Liver (tissue), 9 donors: ENCODE measurements around the gene MCTP2. TPM values are rescaled to one million over a fixed set of nuclear protein-coding genes. Genes with fewer than 3 reads are reported as not detected.

Experiments
- DNase-seq: peaks from one replicate; pipeline ENCODE4 v3.0.0-alpha.2; 2017; ENCODE audit warnings: low spot score
- H3K27ac ChIP-seq, 2 donors: one replicate each; pipeline ENCODE4 v1.7.0; 2013; ENCODE audit warnings: inconsistent platforms in 2 of 2, low read length in 2 of 2, control low read depth in 1 of 2, low read depth in 1 of 2, mild to moderate bottlenecking in 1 of 2
- H3K27me3 ChIP-seq, 4 donors: one replicate each; pipeline versions ENCODE4 v1.6.1 to v1.7.0; 2013; ENCODE audit warnings: low read length in 3 of 4, inconsistent platforms in 1 of 4, mild to moderate bottlenecking in 1 of 4, moderate library complexity in 1 of 4; ENCODE audit not compliant: control insufficient read depth in 4 of 4, insufficient read depth in 4 of 4
- H3K36me3 ChIP-seq, 4 donors: one replicate each; pipeline versions ENCODE4 v1.6.1 to v1.7.0; 2013; ENCODE audit warnings: low read length in 3 of 4, mild to moderate bottlenecking in 3 of 4, low read depth in 1 of 4, moderate library complexity in 1 of 4; ENCODE audit not compliant: control insufficient read depth in 4 of 4, insufficient read depth in 3 of 4
- H3K4me1 ChIP-seq, 4 donors: one replicate each; pipeline versions ENCODE4 v1.6.1 to v1.7.0; 2013; ENCODE audit warnings: low read length in 3 of 4, mild to moderate bottlenecking in 3 of 4, moderate library complexity in 1 of 4; ENCODE audit not compliant: control insufficient read depth in 4 of 4, insufficient read depth in 4 of 4
- H3K4me3 ChIP-seq, 3 donors: one replicate each; pipeline versions ENCODE4 v1.6.1 to v1.7.0; 2013; ENCODE audit warnings: low read length in 3 of 3, control low read depth in 1 of 3, low read depth in 1 of 3, mild to moderate bottlenecking in 1 of 3
- H3K9ac ChIP-seq, 2 donors: one replicate each; pipeline ENCODE4 v1.7.0; 2013; ENCODE audit warnings: low read length in 2 of 2, mild to moderate bottlenecking in 2 of 2, moderate library complexity in 2 of 2, control low read depth in 1 of 2, low read depth in 1 of 2
- H3K9me3 ChIP-seq, 4 donors: one replicate each; pipeline versions ENCODE4 v1.6.1 to v1.7.0; 2013; ENCODE audit warnings: low read length in 3 of 4; ENCODE audit not compliant: control insufficient read depth in 4 of 4
- ATF3 ChIP-seq: IDR thresholded peaks from 2 replicates; pipeline ENCODE4 v1.6.1; 2016; ENCODE audit warnings: antibody characterized with exemption
- EGR1 ChIP-seq, 2 donors: IDR thresholded peaks; 2 replicates each; pipeline ENCODE4 v1.6.1; 2016 to 2018; ENCODE audit warnings: antibody characterized with exemption in 2 of 2, low read depth in 2 of 2
- FOXA1 ChIP-seq: IDR thresholded peaks from 2 replicates; pipeline ENCODE4 v1.6.1; 2016; ENCODE audit warnings: antibody characterized with exemption
- GABPA ChIP-seq, 2 donors: IDR thresholded peaks in 1 of 2; conservative IDR thresholded peaks in 1 of 2; 2 replicates each; pipeline ENCODE4 v1.6.1; 2016; ENCODE audit warnings: antibody characterized with exemption in 2 of 2, mild to moderate bottlenecking in 1 of 2, moderate library complexity in 1 of 2
- HNF4A ChIP-seq, 2 donors: conservative IDR thresholded peaks; 2 replicates each; pipeline ENCODE4 v1.6.1; 2016; ENCODE audit warnings: antibody characterized with exemption in 2 of 2, mild to moderate bottlenecking in 2 of 2
- HNF4G ChIP-seq: IDR thresholded peaks from 2 replicates; pipeline ENCODE4 v1.6.1; 2016; ENCODE audit warnings: antibody characterized with exemption
- JUND ChIP-seq, 2 donors: IDR thresholded peaks; 2 replicates each; pipeline ENCODE4 v1.6.1; 2016; ENCODE audit warnings: antibody characterized with exemption in 2 of 2
- NR2F2 ChIP-seq: IDR thresholded peaks from 2 replicates; pipeline ENCODE4 v1.6.1; 2016; ENCODE audit warnings: antibody characterized with exemption
- RAD21 ChIP-seq, 2 donors: IDR thresholded peaks; 2 replicates each; pipeline ENCODE4 v1.6.1; 2016; ENCODE audit warnings: antibody characterized with exemption in 2 of 2, mild to moderate bottlenecking in 2 of 2
- REST ChIP-seq: IDR thresholded peaks from 2 replicates; pipeline ENCODE4 v1.6.1; 2016; ENCODE audit warnings: antibody characterized with exemption, mild to moderate bottlenecking
- RXRA ChIP-seq, 2 donors: IDR thresholded peaks; 2 replicates each; pipeline ENCODE4 v1.6.1; 2017 to 2018; ENCODE audit warnings: antibody characterized with exemption in 2 of 2, mild to moderate bottlenecking in 1 of 2
- SP1 ChIP-seq: IDR thresholded peaks from 2 replicates; pipeline ENCODE4 v1.6.1; 2018; ENCODE audit warnings: antibody characterized with exemption, mild to moderate bottlenecking
- TAF1 ChIP-seq: conservative IDR thresholded peaks from 2 replicates; pipeline ENCODE4 v1.6.1; 2016; ENCODE audit warnings: antibody characterized with exemption, mild to moderate bottlenecking
- YY1 ChIP-seq: IDR thresholded peaks from 2 replicates; pipeline ENCODE4 v1.6.1; 2016; ENCODE audit warnings: antibody characterized with exemption, mild to moderate bottlenecking
- whole genome bisulfite sequencing: extraction: QIAGEN DNeasy Blood & Tissue Kit; methylation state at CpG from one replicate; pipeline ENCODE4 v1.1.7; 2013; 5-methylcytosine and 5-hydroxymethylcytosine counted together
- polyA plus RNA-seq, 2 donors: library from polyadenylated mRNA; stranded (reverse) in 1 of 2; unstranded in 1 of 2; fragments of 200-250 nt in 1 of 2; fragments of >200 nt in 1 of 2; fragmentation: Nextera tagmentation in 1 of 2; extraction: Ambion mirVana in 1 of 2; gene quantifications; one replicate each; pipeline versions ENCODE4 v1.2.1 to v1.2.3, GENCODE V29; 2013 to 2015
- total RNA-seq, 2 donors: library from RNA; depleted of rRNA; stranded (reverse); fragments of >200 nt; gene quantifications; one replicate each; pipeline ENCODE4 v1.2.3, GENCODE V29; 2014
- TF ChIP-seq, protein P1 (sequence below): fragments of 150-350 bp; IDR thresholded peaks from 2 replicates; pipeline ENCODE4 v1.5.1; 2017; ENCODE audit warnings: improper control_type of control experiment, low read depth, low read length; ENCODE audit not compliant: missing input control
- TF ChIP-seq, protein P2 (sequence below): IDR thresholded peaks from 2 replicates; pipeline ENCODE4 v1.6.1; 2016; ENCODE audit warnings: antibody characterized with exemption
- TF ChIP-seq, protein P3 (sequence below): IDR thresholded peaks from 2 replicates; pipeline ENCODE4 v1.6.1; 2016; ENCODE audit warnings: antibody characterized with exemption
- donor health status: healthy.
- donor health status: healthy.
- donor health status: healthy.
- donor health status: healthy.
- donor health status: healthy.

The MCTP2 gene
- total and polyA plus RNA-seq, 4 donors = 0.43 to 9.9 (median 3.5) TPM

DNA sequence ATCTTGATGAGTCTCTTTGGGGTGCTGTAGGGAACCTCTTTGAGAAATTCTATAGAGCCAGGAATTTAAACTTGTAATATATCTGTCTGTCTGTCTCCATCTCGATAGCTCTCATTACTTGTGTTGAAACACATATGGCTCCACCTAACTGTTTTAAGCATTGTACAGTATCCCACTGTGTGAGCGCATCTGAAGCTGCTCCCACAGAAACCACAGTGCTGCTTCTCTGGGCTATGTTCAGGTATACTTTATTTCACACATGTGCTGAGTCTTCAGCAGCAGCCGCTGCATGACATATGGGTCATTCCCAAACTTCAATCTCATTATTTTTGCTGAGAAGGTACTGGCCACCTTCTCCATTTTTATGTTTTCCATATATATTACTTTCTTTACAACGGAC, 63.9 kb downstream of the MCTP2 start:
- 77% methylated on average over 4 of the region's 4 CpGs for WGBS
- no peak for DNase-seq
- Histone ChIP-seq H3K9me3 (no peaks in the 10 kb centered on the region), H3K4me3 (no peak overlapping the region), H3K4me1 (no peaks in the 10 kb centered on the region), H3K9ac (no peak overlapping the region), H3K27me3 (no peaks in the 10 kb centered on the region), H3K36me3 (no peaks in the 10 kb centered on the region), H3K27ac (no peak overlapping the region)
- TF ChIP-seq FOXA1 (no peak), HNF4G (no peak), SP1 (no peak), RAD21 (IDR thresholded peaks at IDR 0.05) (no peak), JUND (IDR thresholded peaks at IDR 0.05) (no peak), RXRA (IDR thresholded peaks at IDR 0.05) (no peak), YY1 (no peak), TAF1 (no peak)
- TF ChIP-seq, protein P1, sequence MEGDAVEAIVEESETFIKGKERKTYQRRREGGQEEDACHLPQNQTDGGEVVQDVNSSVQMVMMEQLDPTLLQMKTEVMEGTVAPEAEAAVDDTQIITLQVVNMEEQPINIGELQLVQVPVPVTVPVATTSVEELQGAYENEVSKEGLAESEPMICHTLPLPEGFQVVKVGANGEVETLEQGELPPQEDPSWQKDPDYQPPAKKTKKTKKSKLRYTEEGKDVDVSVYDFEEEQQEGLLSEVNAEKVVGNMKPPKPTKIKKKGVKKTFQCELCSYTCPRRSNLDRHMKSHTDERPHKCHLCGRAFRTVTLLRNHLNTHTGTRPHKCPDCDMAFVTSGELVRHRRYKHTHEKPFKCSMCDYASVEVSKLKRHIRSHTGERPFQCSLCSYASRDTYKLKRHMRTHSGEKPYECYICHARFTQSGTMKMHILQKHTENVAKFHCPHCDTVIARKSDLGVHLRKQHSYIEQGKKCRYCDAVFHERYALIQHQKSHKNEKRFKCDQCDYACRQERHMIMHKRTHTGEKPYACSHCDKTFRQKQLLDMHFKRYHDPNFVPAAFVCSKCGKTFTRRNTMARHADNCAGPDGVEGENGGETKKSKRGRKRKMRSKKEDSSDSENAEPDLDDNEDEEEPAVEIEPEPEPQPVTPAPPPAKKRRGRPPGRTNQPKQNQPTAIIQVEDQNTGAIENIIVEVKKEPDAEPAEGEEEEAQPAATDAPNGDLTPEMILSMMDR = no peak
- TF ChIP-seq, protein P2, sequence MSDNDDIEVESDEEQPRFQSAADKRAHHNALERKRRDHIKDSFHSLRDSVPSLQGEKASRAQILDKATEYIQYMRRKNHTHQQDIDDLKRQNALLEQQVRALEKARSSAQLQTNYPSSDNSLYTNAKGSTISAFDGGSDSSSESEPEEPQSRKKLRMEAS = no peak
- TF ChIP-seq, protein P3, sequence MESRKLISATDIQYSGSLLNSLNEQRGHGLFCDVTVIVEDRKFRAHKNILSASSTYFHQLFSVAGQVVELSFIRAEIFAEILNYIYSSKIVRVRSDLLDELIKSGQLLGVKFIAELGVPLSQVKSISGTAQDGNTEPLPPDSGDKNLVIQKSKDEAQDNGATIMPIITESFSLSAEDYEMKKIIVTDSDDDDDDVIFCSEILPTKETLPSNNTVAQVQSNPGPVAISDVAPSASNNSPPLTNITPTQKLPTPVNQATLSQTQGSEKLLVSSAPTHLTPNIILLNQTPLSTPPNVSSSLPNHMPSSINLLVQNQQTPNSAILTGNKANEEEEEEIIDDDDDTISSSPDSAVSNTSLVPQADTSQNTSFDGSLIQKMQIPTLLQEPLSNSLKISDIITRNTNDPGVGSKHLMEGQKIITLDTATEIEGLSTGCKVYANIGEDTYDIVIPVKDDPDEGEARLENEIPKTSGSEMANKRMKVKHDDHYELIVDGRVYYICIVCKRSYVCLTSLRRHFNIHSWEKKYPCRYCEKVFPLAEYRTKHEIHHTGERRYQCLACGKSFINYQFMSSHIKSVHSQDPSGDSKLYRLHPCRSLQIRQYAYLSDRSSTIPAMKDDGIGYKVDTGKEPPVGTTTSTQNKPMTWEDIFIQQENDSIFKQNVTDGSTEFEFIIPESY = no peak

GRCh38 chr15:94296717-94297116, 65.4 kb downstream of the MCTP2 start:
- no peaks in the 10 kb centered on the region for H3K4me1 ChIP-seq
- TF ChIP-seq NR2F2 = no peak
- no peak for TF ChIP-seq SP1
- TF ChIP-seq, protein P1 = no peak
- no peak for TF ChIP-seq ATF3
- TF ChIP-seq, protein P3 = no peak
- no peak for TF ChIP-seq RXRA (IDR thresholded peaks at IDR 0.05)
- TF ChIP-seq HNF4A (conservative IDR thresholded peaks at IDR 0.05) = no peak
- TF ChIP-seq, protein P2 = no peak
- TF ChIP-seq HNF4G = no peak
- no peak for TF ChIP-seq EGR1 (IDR thresholded peaks at IDR 0.05; ENCODE audit: low read depth in 2 of 2)
- TF ChIP-seq YY1 = no peak
- no peak for TF ChIP-seq REST
- TF ChIP-seq GABPA (IDR thresholded peaks at IDR 0.05 in 1 of 2, conservative IDR thresholded peaks at IDR 0.05 in 1 of 2) = no peak
- TF ChIP-seq TAF1 = no peak
- no peak for TF ChIP-seq JUND (IDR thresholded peaks at IDR 0.05)
- no peak for TF ChIP-seq RAD21 (IDR thresholded peaks at IDR 0.05)
- no peaks in the 10 kb centered on the region for H3K27me3 ChIP-seq
- H3K36me3 ChIP-seq = no peaks in the 10 kb centered on the region
- no peak overlapping the region for H3K4me3 ChIP-seq
- no peak overlapping the region for H3K27ac ChIP-seq
- no peaks in the 10 kb centered on the region for H3K9me3 ChIP-seq
- WGBS = 98% methylated on average over 1 of the region's 1 CpG
- DNase-seq = no peak
- H3K9ac ChIP-seq = no peak overlapping the region
